OCI-M2 (cell line): ENCODE measurements around the gene HOXC6.

Experiments
- DNase-seq: peaks from one replicate; lab custom pipeline; 2025; ENCODE audit not compliant: unreplicated experiment; lab: John Stamatoyannopoulos, UW

Gene HOXC6

GRCh38 chr12:54028314-54029201, at the start of gene HOXC6:
Gene HOXC6 (plus strand): TSS chr12:54028440. CDS start chr12:54028522, 82 bp downstream.
- no peak for DNase-seq

- no peak for DNase-seq
Measured at GRCh38 chr12:53978477-53979356, 49.5 kb upstream of the HOXC6 start.

GRCh38 chr12:53980104-53980801, 48.0 kb upstream of the HOXC6 start:
- no peak for DNase-seq

GRCh38 chr12:53980802-53981496, 47.3 kb upstream of the HOXC6 start:
- no peak for DNase-seq

GRCh38 chr12:53981634-53982565, 46.3 kb upstream of the HOXC6 start:
- DNase-seq: no peak

GRCh38 chr12:53982648-53983567, 45.3 kb upstream of the HOXC6 start:
- no peak for DNase-seq

- no peak for DNase-seq
Measured at GRCh38 chr12:53983568-53983949, 44.7 kb upstream of the HOXC6 start.

GRCh38 chr12:53983950-53984572, 44.2 kb upstream of the HOXC6 start:
- DNase-seq: no peak

- DNase-seq: no peak
Measured at GRCh38 chr12:53984901-53985691, 43.1 kb upstream of the HOXC6 start, which contains the start of gene HOXC10. Gene HOXC10 (plus strand): TSS chr12:53985146. CDS start chr12:53985260, 114 bp downstream.

GRCh38 chr12:53985692-53985993, 42.6 kb upstream of the HOXC6 start:
- DNase-seq: no peak

- no peak for DNase-seq
Measured at GRCh38 chr12:53985994-53986685, 42.1 kb upstream of the HOXC6 start.

GRCh38 chr12:53986686-53987483, 41.4 kb upstream of the HOXC6 start:
- no peak for DNase-seq

- no peak for DNase-seq
Measured at GRCh38 chr12:53987787-53988230, 40.4 kb upstream of the HOXC6 start.

- no peak for DNase-seq
Measured at GRCh38 chr12:53988541-53989226, 39.6 kb upstream of the HOXC6 start.
